Frontal cortex (tissue), 4 donors: Measurements from ENCODE around the gene SLC10A2. TPM values are rescaled to one million over a fixed set of nuclear protein-coding genes. Genes with fewer than 3 reads are reported as not detected.

Experiments used
- DNase-seq, 2 donors: peaks; one replicate each; pipeline ENCODE4 v3.0.0; 2012; ENCODE audit warnings: low spot score in 2 of 2
- FAIRE-seq: peaks from 2 replicates; lab custom pipeline; 2012; peaks lifted over from hg19 to GRCh38; lab: Jason Lieb, UNC
- total RNA-seq: library from RNA; depleted of rRNA; stranded (reverse); fragments of >200 nt; gene quantifications from one replicate; pipeline ENCODE4 v1.2.3, GENCODE V29; 2014
- donor health status: control.
- donor health status: control.
- donor health status: control.

SLC10A2 gene
- total RNA-seq, 1 donor from 2014 or later, result under 0.01 TPM

DNA sequence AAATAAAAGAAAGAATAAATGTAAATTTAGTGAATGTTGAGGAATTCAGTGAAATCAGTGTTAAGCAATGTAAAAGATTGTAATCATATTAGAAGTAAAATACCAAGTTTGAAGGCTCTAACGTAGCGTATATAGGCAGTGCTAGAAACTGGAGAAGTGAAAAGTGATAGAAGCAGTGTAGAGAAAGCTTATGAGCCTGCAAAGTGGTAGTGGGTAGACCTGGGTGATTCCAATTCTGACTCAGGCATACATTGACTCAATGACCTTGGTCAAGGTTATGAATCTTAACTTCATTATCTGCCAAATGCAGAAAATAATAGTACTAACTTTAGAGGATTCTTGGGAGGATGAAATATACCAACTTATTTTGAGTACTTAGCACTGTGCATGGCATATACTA lies 4.1 kb downstream of the SLC10A2 start:
- DNase-seq, result no peak
- FAIRE-seq, result no peak

GRCh38 chr13:103056008-103056407 lies 10.2 kb downstream of the SLC10A2 start:
- FAIRE-seq (no peak), DNase-seq (no peak)

- no peak for FAIRE-seq
- no peak for DNase-seq
These were observed 11.1 kb downstream of the SLC10A2 start for GRCh38 chr13:103055166-103055565.

DNA sequence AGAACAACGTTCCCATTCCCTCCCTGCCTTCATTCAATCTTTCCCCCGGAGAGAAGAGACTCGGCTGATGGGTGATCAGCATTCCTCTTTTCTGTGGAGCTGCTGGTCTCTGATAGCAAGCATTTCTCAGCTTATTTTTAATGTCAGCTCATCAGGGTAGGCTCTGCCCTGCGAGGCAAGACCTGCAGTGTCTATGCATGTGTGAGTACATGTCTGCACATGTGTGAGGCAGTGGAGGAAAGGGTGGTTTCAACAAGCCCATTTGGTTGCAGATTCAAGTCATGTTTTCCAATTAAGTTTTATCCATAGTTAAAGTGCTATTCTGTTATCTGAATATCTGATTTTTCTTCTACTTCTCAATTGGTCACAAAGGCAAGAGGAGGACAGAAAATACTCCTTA lies 19.5 kb downstream of the SLC10A2 start:
- DNase-seq, result no peak
- FAIRE-seq, result no peak

DNA sequence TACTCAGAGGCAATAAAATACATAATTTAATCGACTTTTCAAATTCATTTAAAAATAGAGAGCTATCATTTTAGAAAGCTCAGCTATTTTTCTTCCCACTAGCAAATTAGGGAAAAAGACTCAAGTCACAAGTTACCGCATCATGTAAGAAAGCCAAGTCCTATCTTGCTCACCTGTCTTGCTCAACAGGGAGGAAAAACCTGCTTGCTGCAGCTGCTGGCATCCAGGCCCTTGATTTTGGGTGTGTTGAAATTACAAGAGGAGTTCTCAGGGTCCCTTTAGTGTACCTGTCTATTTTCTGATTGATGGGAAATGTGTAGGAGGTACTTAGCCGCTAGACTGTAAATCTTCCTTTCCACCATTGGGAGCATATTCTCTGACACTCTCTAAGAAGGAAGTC lies 22.2 kb downstream of the SLC10A2 start:
- DNase-seq (no peak), FAIRE-seq (no peak)

DNA sequence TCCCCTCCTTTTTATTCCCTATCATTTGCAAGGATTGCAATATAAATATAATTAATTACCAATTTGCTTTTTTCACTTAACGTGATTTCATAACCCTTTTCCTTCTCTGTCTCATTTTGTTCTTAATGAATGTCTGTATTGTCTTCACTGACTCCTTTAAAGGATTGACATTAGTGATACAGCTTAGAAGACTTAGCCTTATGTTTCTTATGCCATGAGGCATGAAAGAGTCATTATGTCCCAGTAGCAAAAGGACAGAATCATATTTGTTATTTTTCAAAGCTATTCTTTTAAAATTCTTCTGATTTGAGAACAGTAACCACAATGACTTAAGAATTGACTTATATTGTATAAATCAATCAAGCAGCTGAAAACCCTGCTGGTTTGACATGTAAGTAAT lies 26.2 kb downstream of the SLC10A2 start:
- no peak for FAIRE-seq

DNA sequence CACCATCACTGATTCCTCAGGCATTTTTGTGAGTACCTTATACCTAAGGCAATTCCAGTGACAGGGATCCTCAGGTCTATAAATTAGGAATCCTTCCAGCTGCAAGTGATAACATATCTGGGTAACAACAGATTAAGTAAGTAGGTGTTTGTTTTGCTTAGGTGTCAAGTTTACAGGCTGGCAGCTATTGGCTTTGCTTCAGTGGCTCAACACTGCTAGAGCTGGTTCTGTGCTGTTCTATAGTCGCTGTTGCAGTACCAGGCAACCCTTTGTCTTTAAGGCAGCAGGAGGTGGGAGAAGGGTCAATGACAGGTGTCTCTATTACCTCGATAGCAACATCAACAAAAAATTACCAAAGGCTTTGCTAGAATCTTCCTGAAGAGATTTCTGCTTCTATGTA lies 27.0 kb downstream of the SLC10A2 start:
- no peak for FAIRE-seq

More for the DNA sequence above, 26.2 kb downstream of the SLC10A2 start:
- DNase-seq, result no peak

GRCh38 chr13:103036268-103036667 lies 29.9 kb downstream of the SLC10A2 start:
- DNase-seq, result no peak
- no peak for FAIRE-seq

More for the DNA sequence above, 27.0 kb downstream of the SLC10A2 start:
- DNase-seq, result no peak

DNA sequence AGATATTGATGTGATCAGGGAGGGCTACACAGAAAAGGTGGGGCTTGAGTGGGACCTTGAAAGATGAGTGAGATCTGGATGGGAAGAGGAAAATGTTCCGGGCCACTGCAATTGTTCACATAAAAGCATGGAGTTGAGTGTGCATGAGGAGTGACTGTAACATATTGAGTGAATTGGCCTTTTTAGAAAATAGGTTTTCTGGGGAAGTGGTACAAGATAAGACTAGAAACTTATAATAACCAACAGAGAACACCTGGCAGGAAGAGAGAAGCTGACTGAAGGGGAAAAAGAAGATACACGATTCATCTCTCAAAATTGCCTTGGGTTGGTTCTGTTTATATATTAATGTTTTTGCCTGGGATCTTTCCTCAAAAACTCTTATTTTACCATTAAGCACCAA lies 32.2 kb downstream of the SLC10A2 start:
- DNase-seq (no peak), FAIRE-seq (no peak)

DNA sequence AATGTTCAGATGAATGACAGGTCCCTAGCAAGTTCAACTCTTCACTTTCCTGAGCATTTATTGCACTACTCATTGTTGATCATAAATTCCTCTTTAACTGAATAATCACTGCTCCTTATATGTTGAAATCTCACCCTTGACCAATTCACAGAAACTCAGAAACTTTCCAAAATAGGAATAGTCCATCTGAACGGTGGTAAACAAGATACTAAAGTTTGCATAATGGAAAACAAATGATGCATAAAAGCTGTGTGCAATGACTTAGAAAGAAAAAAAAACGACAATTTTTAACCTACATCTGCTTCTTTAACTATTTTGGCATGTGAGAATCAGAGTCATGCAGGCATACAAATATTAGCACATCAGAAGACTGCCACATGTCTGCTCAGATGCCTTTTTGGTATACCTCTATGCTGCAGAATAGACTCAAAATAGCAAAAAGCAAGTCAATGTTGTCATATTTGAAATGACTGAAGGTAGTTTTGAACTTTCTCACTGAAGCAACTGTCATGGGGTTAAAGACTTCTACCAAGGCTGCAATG lies 34.8 kb downstream of the SLC10A2 start:
- FAIRE-seq (no peak), DNase-seq (no peak)

GRCh38 chr13:103030776-103031175 lies 35.4 kb downstream of the SLC10A2 start:
- DNase-seq, result no peak
- no peak for FAIRE-seq

DNA sequence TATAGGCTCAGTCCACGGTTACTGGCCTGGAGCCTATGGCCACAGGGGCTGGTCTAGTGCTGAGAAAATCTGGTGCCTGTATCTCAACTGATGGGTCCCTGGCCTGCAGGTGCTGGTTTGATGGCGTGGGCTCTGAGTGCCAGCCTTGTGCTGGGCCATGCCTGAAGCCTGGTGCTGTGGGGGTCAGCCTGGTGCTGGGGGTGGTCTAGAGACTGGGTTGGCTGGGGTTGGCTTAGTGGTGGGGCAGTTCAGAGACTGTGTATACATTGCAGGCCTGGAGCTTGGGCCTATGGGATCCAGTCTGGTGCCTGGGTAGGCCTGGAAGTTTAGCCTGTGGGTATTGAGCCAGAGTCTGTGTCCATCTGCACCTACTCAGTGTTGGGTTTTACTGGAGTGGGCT lies 36.4 kb downstream of the SLC10A2 start:
- DNase-seq (no peak), FAIRE-seq (no peak)

GRCh38 chr13:103022336-103022735 lies 43.9 kb downstream of the SLC10A2 start:
- FAIRE-seq, result no peak
- DNase-seq, result no peak

DNA sequence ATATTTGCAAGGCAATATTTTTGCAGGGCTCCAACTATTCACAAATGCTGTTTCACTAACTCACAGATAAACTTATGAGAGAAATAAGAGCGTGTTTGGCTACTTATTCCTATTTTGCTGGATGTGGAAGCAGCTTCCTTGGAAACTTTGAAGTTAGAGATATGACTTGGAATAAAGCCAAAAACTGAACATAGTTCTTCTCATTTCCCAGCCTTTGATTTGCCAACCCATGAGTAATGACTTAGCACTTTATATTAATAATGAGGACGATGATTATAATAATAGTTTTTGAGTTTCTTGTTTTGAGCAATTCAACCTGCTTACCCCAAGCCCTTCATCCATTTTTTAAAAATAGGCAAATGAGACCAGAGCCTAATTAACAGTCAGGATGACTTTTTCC lies 47.7 kb downstream of the SLC10A2 start:
- DNase-seq, result no peak
- no peak for FAIRE-seq

DNA sequence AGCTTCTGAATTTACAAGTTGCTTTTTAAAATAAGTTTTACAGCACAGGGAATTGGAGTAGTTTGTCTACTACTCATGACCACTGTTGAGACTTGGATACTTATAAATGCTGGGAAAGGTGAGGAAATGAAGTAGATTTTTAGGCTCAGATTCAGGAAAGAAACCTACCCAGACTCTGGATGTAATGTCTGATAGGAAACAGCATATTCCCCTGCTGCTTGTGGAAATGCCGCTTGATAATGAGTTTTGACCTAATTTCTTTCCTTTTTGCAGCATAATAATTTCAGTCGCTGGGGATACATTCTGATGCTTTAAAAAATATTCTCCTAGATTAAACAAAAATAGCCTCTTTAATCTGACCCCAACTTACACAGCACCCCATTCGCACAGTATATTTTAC lies 53.6 kb downstream of the SLC10A2 start:
- no peak for FAIRE-seq

DNA sequence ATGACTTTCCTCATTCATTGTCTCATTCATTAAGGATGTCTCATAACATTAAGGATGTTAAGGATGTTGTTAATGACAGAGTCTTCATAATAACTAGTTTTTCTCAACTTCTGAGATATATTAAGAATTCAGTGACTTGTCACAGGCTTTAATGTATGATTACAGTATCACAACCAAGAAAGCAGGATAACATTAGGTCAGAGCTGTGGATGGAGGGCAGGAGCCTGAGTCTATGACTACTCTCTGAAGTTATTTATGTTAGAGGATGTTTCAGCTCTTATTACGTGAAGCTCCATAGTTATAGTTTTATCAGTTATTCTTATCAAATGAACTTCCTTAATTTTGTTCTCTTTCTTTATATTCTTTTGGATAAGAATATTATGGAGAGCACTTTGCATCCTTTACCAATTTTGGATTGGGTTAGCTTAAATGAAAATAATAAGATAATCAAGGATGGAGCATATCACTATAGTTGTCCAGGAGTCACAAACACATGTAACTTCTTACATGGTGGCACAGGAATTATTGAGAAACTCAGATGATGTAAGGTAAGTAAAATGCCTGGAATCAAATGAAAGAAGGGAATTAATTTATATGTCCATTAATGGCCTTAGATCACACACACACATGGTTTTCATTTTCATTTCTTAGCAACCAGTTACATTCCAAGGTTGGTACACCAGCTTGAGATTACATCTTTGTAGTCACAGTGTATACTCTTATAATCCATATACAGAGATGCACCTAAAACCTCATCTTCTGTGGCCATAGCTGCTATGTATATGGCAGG lies 57.0 kb downstream of the SLC10A2 start:
- FAIRE-seq, result no peak
- no peak for DNase-seq

More for the DNA sequence above, 53.6 kb downstream of the SLC10A2 start:
- no peak for DNase-seq

DNA sequence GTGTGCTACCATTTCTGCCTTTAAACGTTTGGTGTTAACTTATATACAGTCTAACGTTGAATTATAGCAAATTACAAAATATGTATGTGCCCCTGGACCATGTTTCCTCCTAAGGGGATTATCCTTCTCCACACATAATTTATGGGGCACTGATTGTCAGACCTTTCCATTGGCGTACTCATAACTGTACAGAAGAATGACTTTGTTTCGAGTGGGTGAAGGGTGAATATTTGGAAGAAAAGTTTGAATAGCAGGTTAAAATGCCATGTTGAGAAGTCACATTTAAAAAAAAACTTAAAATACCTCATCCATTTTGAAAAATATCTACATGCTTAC lies 58.8 kb downstream of the SLC10A2 start:
- FAIRE-seq (no peak), DNase-seq (no peak)

DNA sequence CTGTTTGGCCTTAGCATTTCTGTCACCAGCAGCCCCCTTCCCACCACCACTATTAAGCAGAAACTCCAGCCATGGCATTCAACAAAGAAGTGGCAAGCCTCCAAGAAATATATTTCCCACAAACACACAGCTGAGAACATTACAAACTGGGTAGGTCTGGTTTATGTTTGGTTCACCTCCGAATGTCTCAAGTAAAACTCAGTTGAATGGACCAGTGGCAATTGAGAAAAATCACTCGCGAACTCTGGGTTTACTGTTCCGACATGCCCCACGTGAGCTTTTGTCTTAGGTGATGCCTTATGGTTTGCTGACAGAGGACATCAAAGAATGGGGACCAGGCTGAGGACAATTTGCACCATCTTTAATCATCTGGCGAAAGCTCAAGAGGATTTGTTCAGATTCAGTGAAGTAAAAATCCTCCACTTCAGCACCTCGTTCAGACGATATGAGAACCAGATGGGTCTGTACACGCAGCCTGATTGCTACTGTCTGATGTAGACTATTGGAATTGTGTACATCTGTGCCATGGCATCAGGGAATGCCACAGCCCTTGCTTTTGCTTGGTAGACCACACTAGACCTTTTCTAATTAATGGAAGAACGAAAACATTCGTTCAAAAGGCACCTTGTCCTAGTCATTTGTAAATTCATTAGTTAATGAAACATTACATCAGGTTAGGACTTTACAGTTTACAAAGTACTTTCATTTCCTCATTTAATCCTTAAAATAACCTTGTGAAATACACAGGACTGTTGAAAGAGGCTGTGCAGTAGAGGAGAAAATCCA lies 59.4 kb downstream of the SLC10A2 start:
- DNase-seq, result no peak
- FAIRE-seq, result no peak

DNA sequence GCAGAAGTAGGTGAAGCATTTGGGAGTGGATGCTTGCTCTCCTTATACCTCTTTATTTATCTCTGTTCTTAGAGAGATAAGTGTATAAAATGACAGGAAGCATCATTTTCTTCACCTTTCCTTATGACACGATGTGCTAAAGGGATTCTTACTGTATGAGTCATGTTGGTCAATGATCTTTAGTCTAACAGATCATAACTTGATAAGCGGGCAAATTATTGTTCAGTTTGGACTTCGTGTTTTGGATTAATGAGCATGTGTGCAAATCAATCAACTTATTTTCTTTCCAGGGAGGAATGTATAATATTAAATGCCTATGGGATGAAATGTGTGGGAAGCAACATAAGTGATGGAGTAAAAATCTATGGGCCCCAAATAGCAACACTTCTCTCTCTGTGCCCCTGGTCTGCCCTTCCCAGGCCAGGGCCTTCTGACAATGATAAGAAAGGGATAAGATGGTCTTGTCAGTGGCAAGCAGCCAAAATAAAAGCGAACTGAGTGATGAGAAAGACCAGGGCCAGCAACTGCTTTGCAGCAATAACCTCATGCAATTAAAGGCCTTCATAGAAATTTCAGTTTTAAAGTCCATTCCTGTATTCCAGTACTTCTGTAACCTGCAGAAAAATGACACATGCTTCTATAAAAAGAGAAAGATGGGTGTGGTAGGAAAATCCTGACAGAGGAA lies 61.4 kb downstream of the SLC10A2 start:
- no peak for DNase-seq
- no peak for FAIRE-seq

GRCh38 chr13:103003631-103004030 lies 62.6 kb downstream of the SLC10A2 start:
- FAIRE-seq (no peak), DNase-seq (no peak)

- FAIRE-seq, result no peak
- DNase-seq, result no peak
These were observed 63.9 kb downstream of the SLC10A2 start for GRCh38 chr13:103002279-103002678.
